Measurements from ENCODE around the gene ART1. TPM values are rescaled to one million over a fixed set of nuclear protein-coding genes. Genes with fewer than 3 reads are reported as not detected.

Gene ART1
- total RNA-seq, 1 donor from 2014 or later = not detected

DNA sequence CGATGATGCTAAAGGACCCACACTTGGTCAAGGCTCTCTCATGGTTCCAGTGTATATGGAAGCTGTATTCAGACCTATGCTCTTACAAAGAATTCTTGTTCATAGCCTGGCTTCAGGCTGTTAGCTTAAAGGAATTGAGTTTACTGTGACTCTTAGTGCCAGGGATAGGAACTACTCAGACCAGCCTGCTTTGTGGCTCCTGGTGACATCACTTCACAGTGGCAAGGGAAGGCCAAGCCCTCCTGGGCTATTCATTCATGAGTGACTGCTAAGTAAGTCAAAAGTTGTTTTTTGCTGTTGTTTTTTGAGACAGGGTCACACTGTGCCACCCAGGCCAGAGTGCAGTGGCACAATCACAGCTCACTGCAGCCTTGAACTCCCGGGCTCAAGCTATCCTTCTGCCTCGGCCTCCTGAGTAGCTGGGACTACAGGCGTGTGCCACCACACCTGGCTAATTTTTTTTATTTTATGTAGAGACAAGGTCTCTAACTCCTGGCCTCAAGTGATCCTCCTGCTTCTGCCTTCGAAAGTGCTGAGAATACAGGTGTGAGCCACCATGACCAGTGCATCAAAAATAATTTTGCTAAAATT is 12.8 kb upstream of the ART1 start:
- Mint-ChIP-seq H3K4me3 (ENCODE audit: unreplicated experiment) (no peak overlapping the region), H3K36me3 (ENCODE audit: low read depth, unreplicated experiment) (peaks cover 7% of the 10 kb centered on the region), H3K4me1 (ENCODE audit: unreplicated experiment) (peaks cover 40% of the 10 kb centered on the region), H3K27ac (ENCODE audit: unreplicated experiment) (no peak overlapping the region), H3K27me3 (ENCODE audit: unreplicated experiment) (peaks cover 11% of the 10 kb centered on the region), H3K9me3 (ENCODE audit: unreplicated experiment) (no peaks in the 10 kb centered on the region)
- TF ChIP-seq, protein P1, sequence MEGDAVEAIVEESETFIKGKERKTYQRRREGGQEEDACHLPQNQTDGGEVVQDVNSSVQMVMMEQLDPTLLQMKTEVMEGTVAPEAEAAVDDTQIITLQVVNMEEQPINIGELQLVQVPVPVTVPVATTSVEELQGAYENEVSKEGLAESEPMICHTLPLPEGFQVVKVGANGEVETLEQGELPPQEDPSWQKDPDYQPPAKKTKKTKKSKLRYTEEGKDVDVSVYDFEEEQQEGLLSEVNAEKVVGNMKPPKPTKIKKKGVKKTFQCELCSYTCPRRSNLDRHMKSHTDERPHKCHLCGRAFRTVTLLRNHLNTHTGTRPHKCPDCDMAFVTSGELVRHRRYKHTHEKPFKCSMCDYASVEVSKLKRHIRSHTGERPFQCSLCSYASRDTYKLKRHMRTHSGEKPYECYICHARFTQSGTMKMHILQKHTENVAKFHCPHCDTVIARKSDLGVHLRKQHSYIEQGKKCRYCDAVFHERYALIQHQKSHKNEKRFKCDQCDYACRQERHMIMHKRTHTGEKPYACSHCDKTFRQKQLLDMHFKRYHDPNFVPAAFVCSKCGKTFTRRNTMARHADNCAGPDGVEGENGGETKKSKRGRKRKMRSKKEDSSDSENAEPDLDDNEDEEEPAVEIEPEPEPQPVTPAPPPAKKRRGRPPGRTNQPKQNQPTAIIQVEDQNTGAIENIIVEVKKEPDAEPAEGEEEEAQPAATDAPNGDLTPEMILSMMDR (IDR thresholded peaks at IDR 0.05; ENCODE audit: unreplicated experiment) = no peak
- no peak for DNase-seq (ENCODE audit: low spot score)

GRCh38 chr11:3635641-3636375 is 9.1 kb upstream of the ART1 start:
- H3K36me3 Mint-ChIP-seq (ENCODE audit: low read depth, unreplicated experiment) = peaks cover 14% of the 10 kb centered on the region
- peak overlapping the region; percentile 92 for H3K27ac Mint-ChIP-seq (ENCODE audit: unreplicated experiment)

GRCh38 chr11:3637201-3637600 is 7.7 kb upstream of the ART1 start:
- H3K4me3 Mint-ChIP-seq (ENCODE audit: unreplicated experiment) = no peak overlapping the region
- H3K27me3 Mint-ChIP-seq (ENCODE audit: unreplicated experiment) = peaks cover 17% of the 10 kb centered on the region
- TF ChIP-seq, protein P1 (IDR thresholded peaks at IDR 0.05; ENCODE audit: unreplicated experiment) = no peak
- peaks cover 14% of the 10 kb centered on the region for H3K36me3 Mint-ChIP-seq (ENCODE audit: low read depth, unreplicated experiment)
- no peak for DNase-seq (ENCODE audit: low spot score)
- H3K27ac Mint-ChIP-seq (ENCODE audit: unreplicated experiment) = no peak overlapping the region
- peaks cover 50% of the 10 kb centered on the region for H3K4me1 Mint-ChIP-seq (ENCODE audit: unreplicated experiment)
- H3K9me3 Mint-ChIP-seq (ENCODE audit: unreplicated experiment) = no peaks in the 10 kb centered on the region

More at GRCh38 chr11:3635641-3636375, 9.1 kb upstream of the ART1 start:
- Mint-ChIP-seq H3K4me1 (ENCODE audit: unreplicated experiment) (peaks cover 51% of the 10 kb centered on the region), H3K4me3 (ENCODE audit: unreplicated experiment) (no peak overlapping the region), H3K27me3 (ENCODE audit: unreplicated experiment) (peaks cover 15% of the 10 kb centered on the region), H3K9me3 (ENCODE audit: unreplicated experiment) (no peaks in the 10 kb centered on the region)
- DNase-seq (ENCODE audit: low spot score) = no peak
- TF ChIP-seq, protein P1 (IDR thresholded peaks at IDR 0.05; ENCODE audit: unreplicated experiment) = no peak

DNA sequence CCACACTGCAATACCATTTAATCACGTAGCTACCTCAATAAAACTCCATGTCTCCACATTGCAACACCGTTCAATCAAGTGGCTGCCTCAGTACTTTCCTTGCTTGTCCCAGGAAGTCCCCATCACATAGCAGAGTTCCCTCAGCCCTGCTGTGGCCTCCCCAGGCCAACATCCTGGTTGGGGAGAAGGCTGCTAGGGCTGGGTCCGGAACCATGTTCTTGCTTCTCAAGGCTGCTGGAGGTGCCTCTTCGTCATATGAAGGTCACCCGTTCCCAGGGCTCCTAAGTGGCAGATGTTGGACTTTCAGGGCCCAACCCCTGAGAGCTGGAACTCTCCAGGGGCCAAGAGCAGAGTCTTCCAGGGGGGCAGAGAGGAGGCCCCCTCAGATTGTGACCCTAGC is 6.4 kb upstream of the ART1 start:
- Mint-ChIP-seq H3K4me3 (ENCODE audit: unreplicated experiment) (peak overlapping the region; percentile 54), H3K27ac (ENCODE audit: unreplicated experiment) (no peak overlapping the region), H3K36me3 (ENCODE audit: low read depth, unreplicated experiment) (peaks cover 10% of the 10 kb centered on the region), H3K4me1 (ENCODE audit: unreplicated experiment) (peaks cover 47% of the 10 kb centered on the region), H3K27me3 (ENCODE audit: unreplicated experiment) (peaks cover 18% of the 10 kb centered on the region), H3K9me3 (ENCODE audit: unreplicated experiment) (no peaks in the 10 kb centered on the region)
- no peak for DNase-seq (ENCODE audit: low spot score)
- TF ChIP-seq, protein P1 (IDR thresholded peaks at IDR 0.05; ENCODE audit: unreplicated experiment) = no peak

DNA sequence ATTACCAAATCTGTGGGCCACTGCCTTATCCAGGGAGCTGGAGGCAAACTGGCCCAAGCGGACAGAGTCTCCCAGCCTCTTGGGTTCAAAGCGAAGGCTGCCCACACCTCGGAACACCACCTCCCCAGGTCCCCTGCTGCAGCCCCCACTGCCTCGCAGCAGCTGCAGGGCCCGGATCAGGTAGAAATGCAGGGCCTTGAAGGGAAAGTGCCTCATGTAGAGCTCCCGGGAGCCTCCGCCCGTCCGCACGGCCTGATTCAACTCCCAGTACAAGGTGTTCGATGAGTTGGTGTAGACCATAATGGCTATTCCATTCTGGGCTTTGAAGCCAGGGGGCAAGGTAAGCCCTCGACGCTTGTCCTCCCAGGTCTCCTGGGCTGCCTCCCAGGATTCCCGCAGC is 5.1 kb upstream of the ART1 start:
- Mint-ChIP-seq H3K27me3 (ENCODE audit: unreplicated experiment) (peaks cover 15% of the 10 kb centered on the region), H3K9me3 (ENCODE audit: unreplicated experiment) (no peaks in the 10 kb centered on the region), H3K36me3 (ENCODE audit: low read depth, unreplicated experiment) (peaks cover 17% of the 10 kb centered on the region), H3K4me1 (ENCODE audit: unreplicated experiment) (peaks cover 34% of the 10 kb centered on the region), H3K27ac (ENCODE audit: unreplicated experiment) (no peak overlapping the region), H3K4me3 (ENCODE audit: unreplicated experiment) (no peak overlapping the region)
- no peak for DNase-seq (ENCODE audit: low spot score)
- TF ChIP-seq, protein P1 (IDR thresholded peaks at IDR 0.05; ENCODE audit: unreplicated experiment) = no peak
